MM.1S (cell line): ENCODE results near the gene UBE2S.

ENCODE experiments used
- EZH2 ChIP-seq: fragments of 300-600 bp; sonication (generic); optimal IDR thresholded peaks from 2 replicates; pipeline ENCODE3; 2017; ENCODE audit warnings: low read depth, mild to moderate bottlenecking, antibody characterized with exemption, low read length, mixed read lengths
- TF ChIP-seq, protein P1 (sequence below): fragments of 300-600 bp; sonication (generic); IDR thresholded peaks from 2 replicates; pipeline ENCODE4 v1.5.1; 2016; ENCODE audit warnings: antibody characterized with exemption, low read length, mixed read lengths

DNA sequence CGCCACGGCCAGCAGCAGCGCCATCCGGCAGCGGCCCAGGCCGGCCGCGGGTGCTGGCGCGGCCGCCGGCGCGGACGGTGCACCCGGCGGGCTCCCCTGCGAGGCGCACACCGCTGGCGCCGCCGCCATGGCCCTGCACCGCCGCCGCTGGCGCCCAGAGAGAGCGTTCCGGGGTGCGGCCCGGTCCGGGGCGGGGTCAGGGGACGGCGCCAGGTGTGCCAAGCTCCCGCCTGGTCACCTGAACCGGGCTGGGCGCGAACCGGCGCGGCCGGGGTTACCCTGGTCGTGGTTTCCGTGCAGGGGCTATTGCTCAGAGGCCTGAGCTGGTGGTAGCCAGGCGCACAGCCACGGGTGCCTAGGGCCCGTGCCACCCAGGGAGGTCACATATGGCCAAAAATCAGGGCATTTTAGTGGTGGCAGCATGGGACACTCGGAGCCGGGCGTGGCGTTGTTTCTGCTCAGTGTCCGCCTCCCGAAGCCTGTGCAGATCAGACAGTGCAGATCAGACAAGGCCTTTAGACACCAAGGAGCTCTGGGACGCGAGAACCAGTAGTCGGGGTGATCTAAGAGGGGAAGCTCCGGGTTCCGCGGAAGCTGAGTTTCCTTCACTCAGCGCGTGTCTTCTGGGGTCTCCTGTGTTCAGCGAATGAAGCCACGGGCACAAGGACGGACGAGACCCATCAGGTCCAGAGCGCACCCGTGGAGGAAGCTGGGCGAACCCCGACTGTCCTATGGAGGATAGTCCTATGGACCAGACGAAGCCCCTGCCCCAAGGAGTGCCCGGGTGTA is 23.3 kb downstream of the UBE2S start, which contains the start of gene TMEM238:
- TF ChIP-seq, protein P1, sequence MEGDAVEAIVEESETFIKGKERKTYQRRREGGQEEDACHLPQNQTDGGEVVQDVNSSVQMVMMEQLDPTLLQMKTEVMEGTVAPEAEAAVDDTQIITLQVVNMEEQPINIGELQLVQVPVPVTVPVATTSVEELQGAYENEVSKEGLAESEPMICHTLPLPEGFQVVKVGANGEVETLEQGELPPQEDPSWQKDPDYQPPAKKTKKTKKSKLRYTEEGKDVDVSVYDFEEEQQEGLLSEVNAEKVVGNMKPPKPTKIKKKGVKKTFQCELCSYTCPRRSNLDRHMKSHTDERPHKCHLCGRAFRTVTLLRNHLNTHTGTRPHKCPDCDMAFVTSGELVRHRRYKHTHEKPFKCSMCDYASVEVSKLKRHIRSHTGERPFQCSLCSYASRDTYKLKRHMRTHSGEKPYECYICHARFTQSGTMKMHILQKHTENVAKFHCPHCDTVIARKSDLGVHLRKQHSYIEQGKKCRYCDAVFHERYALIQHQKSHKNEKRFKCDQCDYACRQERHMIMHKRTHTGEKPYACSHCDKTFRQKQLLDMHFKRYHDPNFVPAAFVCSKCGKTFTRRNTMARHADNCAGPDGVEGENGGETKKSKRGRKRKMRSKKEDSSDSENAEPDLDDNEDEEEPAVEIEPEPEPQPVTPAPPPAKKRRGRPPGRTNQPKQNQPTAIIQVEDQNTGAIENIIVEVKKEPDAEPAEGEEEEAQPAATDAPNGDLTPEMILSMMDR = no peak
- no peak for TF ChIP-seq EZH2
